ENCODE results near the gene SRP54.

DNA sequence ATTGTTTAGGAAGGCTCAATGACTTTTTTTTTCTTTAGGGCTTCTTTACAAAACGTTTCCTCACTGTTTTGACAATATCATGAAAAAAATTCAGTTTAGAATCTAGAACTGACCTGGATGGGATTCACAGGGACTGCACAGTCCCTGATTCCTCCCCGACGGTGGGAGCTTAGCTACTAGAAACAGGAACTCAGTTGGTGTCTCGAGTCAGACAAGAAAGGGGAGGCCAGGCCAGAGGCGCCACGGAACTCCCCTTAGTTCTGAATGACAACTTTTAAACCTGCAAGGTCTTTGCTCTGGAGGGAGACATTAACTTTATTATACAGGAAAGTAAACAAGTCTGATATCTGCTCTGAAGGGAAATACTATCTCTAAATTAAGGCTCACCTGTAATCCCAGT is 45.4 kb upstream of the SRP54 start:
- TF ChIP-seq POLR2A (IDR thresholded peaks at IDR 0.05): no peak
- TF ChIP-seq, protein P1, sequence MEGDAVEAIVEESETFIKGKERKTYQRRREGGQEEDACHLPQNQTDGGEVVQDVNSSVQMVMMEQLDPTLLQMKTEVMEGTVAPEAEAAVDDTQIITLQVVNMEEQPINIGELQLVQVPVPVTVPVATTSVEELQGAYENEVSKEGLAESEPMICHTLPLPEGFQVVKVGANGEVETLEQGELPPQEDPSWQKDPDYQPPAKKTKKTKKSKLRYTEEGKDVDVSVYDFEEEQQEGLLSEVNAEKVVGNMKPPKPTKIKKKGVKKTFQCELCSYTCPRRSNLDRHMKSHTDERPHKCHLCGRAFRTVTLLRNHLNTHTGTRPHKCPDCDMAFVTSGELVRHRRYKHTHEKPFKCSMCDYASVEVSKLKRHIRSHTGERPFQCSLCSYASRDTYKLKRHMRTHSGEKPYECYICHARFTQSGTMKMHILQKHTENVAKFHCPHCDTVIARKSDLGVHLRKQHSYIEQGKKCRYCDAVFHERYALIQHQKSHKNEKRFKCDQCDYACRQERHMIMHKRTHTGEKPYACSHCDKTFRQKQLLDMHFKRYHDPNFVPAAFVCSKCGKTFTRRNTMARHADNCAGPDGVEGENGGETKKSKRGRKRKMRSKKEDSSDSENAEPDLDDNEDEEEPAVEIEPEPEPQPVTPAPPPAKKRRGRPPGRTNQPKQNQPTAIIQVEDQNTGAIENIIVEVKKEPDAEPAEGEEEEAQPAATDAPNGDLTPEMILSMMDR (IDR thresholded peaks at IDR 0.05): no peak

All from adrenal gland (tissue), 5 donors.